ENCODE measurements around the gene WTAP.
A peak's percentile ranks its signal among the peaks of the same experiment; 100 is the strongest.
"Not testable (repeated sequence)": the region's sequence is repeated elsewhere in the genome, so short reads cannot be mapped to it uniquely, and the experiment has no call there.

Gene WTAP

GRCh38 chr6:159693894-159694545 lies 33.3 kb upstream of the WTAP start:
- peak; percentile 29 for DNase-seq

GRCh38 chr6:159695984-159696383 lies 31.3 kb upstream of the WTAP start:
- no peak for DNase-seq

- no peak for DNase-seq
Measured at GRCh38 chr6:159700970-159701369, 26.3 kb upstream of the WTAP start.

- DNase-seq: no peak
Measured at GRCh38 chr6:159701413-159701999, 25.8 kb upstream of the WTAP start.

- not testable (repeated sequence) for DNase-seq
Measured at GRCh38 chr6:159710603-159711002, 16.7 kb upstream of the WTAP start.

- not testable (repeated sequence) for DNase-seq
Measured at GRCh38 chr6:159712389-159712788, 14.9 kb upstream of the WTAP start.

GRCh38 chr6:159713984-159714383 lies 13.3 kb upstream of the WTAP start:
- DNase-seq: no peak

GRCh38 chr6:159714404-159714803 lies 12.9 kb upstream of the WTAP start:
- DNase-seq: no peak

GRCh38 chr6:159715166-159715565 lies 12.1 kb upstream of the WTAP start:
- no peak for DNase-seq

GRCh38 chr6:159715605-159716004 lies 11.7 kb upstream of the WTAP start:
- no peak for DNase-seq

GRCh38 chr6:159716247-159717096 lies 10.8 kb upstream of the WTAP start:
- no peak for DNase-seq

GRCh38 chr6:159718634-159719033 lies 8.7 kb upstream of the WTAP start:
- DNase-seq: no peak

- DNase-seq: no peak
Measured at GRCh38 chr6:159719287-159719686, 8.0 kb upstream of the WTAP start.

GRCh38 chr6:159720708-159721107 lies 6.6 kb upstream of the WTAP start:
- DNase-seq: peak; percentile 31

- DNase-seq: not testable (repeated sequence)
Measured at GRCh38 chr6:159721981-159722380, 5.3 kb upstream of the WTAP start.

GRCh38 chr6:159722655-159723054 lies 4.7 kb upstream of the WTAP start:
- no peak for DNase-seq

GRCh38 chr6:159723259-159723658 lies 4.0 kb upstream of the WTAP start:
- no peak for DNase-seq

GRCh38 chr6:159724778-159725177 lies 2.5 kb upstream of the WTAP start:
- no peak for DNase-seq

- not testable (repeated sequence) for DNase-seq
Measured at GRCh38 chr6:159725208-159725607, 2.1 kb upstream of the WTAP start.

- DNase-seq: no peak
Measured at GRCh38 chr6:159726255-159726917, 920 bp upstream of the WTAP start.

GRCh38 chr6:159727717-159728445 lies 575 bp downstream of the WTAP start:
- peak; percentile 66 for DNase-seq

- no peak for DNase-seq
Measured at GRCh38 chr6:159728531-159728964, 1.2 kb downstream of the WTAP start.
